VCaP (cell line): ENCODE measurements around the gene ENSA.

ENCODE experiments used
- H3K27ac ChIP-seq: fragments of 450-650 bp; 2 replicates; pipeline ENCODE4 v1.5.1; 2017
- CTCF ChIP-seq: fragments of 450-650 bp; conservative IDR thresholded peaks from 2 replicates; pipeline ENCODE4 v1.5.1; 2017; ENCODE audit warnings: mild to moderate bottlenecking, moderate library complexity

The ENSA gene

DNA sequence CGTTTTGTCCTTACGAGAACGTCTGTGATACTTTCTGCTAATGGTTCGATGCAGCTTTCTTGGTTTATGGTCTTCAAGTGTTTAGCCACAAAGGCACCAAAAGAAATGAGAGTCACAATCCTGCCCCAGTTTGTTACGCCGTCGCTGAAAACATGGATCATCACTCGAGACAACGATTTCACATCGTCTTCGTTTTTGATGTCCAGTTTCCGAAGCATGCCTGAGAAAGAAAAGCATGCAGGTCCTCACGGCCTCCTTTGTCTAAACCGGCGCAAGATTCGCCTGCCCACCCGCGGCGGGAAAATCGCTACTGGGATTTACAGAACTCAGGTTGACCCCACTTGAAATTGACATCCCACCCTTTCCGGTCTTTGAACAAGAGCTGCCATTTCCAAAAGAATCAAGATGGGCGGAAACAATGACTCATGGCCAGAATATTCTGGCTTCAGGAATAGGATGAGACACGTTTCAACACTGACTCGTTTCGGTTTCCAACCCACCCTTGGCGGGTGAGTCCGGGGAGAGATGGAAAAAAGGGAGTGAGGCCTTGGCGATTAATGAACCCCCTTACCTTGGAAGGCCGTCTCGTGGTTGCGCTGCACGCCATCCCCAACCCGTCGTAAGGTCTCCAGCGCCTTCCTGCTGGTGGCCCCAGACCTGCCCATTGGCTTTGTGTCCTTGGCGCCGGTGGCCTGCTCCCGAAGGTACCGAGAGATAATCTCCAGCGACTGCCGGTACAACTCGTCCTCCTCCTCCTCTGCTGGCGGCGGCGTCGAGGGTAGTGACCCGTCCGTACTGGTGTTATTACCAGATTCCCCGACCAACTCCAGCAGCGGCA is 50.9 kb downstream of the ENSA start:
- peak overlapping the region; percentile 97 for H3K27ac ChIP-seq
- TF ChIP-seq CTCF = no peak

GRCh38 chr1:150577557-150578271 is 51.7 kb downstream of the ENSA start:
- no peak for TF ChIP-seq CTCF
- peak overlapping the region; percentile 97 for H3K27ac ChIP-seq

GRCh38 chr1:150576794-150577556 is 52.4 kb downstream of the ENSA start:
- H3K27ac ChIP-seq = peak overlapping the region; percentile 97
- TF ChIP-seq CTCF = no peak

DNA sequence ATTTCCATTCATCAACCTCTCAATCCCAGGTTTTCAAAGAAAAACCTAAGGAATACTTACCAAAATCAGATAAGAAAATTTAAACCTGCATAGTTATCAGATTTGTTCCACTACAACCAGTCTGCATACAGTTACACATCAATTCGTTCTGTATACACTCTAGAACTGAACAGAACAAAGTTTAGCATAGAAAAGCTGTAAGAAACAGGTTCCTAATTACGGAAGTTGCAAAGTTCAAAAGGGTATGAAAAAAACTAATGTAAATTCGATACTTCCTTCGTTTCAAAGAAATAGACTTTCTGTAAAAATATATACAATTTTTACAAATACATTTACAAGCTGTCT is 53.1 kb downstream of the ENSA start:
- peak overlapping the region; percentile 97 for H3K27ac ChIP-seq
- TF ChIP-seq CTCF = no peak

DNA sequence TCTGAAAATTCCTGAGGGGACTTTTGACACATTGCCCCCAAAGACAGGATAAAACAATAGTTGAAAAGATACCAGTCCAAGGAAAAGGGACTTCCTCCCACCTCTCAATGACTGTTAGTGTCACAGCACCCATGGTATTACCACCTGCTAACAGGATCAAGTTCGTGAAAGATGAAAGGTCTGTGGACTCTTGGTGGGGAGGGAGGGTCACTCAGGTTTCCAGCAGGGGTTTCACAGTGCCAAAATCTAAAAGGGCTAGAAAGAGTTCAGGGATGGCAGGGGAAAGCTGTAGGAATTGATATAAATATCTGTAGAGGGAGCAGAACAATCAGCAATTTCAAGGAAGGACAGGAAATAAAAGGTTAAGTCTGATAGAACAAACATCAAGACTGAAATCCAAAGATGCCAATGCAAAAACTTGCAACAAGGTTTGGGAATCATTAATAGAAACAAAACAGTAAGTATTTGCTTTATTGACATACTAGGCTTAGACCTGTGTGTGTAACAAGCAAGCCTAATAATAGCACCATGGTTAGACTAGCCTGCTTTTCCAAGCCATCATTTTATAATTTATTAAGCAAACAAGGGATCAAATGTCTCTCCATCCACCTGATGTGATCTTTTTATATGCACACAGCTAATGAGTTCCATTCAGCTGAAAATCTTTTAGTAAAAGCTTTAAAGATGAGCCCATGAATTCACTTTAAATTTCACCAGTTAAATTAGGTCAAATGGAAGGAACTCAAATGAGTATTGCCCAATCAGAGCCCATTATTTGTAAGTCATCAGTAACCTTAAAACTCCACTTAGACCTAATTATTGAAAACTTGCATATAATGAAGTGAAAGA is 53.7 kb downstream of the ENSA start:
- peak overlapping the region; percentile 97 for H3K27ac ChIP-seq

GRCh38 chr1:150575072-150575489 is 54.3 kb downstream of the ENSA start:
- peak overlapping the region; percentile 97 for H3K27ac ChIP-seq
- TF ChIP-seq CTCF = no peak

More for the DNA sequence above, 53.7 kb downstream of the ENSA start:
- TF ChIP-seq CTCF = no peak
